Measurements from ENCODE around the gene NEURL1. TPM values are rescaled to one million over a fixed set of nuclear protein-coding genes. Genes with fewer than 3 reads are reported as not detected.

The NEURL1 gene
- total RNA-seq, 1 donor from 2014 or later, result 2.5 TPM

GRCh38 chr10:103614306-103615158, 121.0 kb downstream of the NEURL1 start:
- H3K27me3 Mint-ChIP-seq (ENCODE audit: unreplicated experiment), result no peaks in the 10 kb centered on the region
- no peak for DNase-seq (ENCODE audit: extremely low spot score, unreplicated experiment)
- no peak for TF ChIP-seq CTCF (IDR thresholded peaks at IDR 0.05)
- H3K4me1 Mint-ChIP-seq (ENCODE audit: unreplicated experiment), result peaks cover 2% of the 10 kb centered on the region
- H3K27ac Mint-ChIP-seq (ENCODE audit: unreplicated experiment), result no peak overlapping the region
- H3K36me3 Mint-ChIP-seq (ENCODE audit: unreplicated experiment), result peaks cover 27% of the 10 kb centered on the region
- no peak overlapping the region for H3K4me3 Mint-ChIP-seq (ENCODE audit: unreplicated experiment)
- no peaks in the 10 kb centered on the region for H3K9me3 Mint-ChIP-seq (ENCODE audit: unreplicated experiment)

GRCh38 chr10:103616705-103617601, 123.4 kb downstream of the NEURL1 start:
- Mint-ChIP-seq H3K27ac (ENCODE audit: unreplicated experiment) (no peak overlapping the region), H3K9me3 (ENCODE audit: unreplicated experiment) (no peaks in the 10 kb centered on the region), H3K36me3 (ENCODE audit: unreplicated experiment) (peaks cover 16% of the 10 kb centered on the region), H3K4me1 (ENCODE audit: unreplicated experiment) (peaks cover 2% of the 10 kb centered on the region), H3K27me3 (ENCODE audit: unreplicated experiment) (no peaks in the 10 kb centered on the region), H3K4me3 (ENCODE audit: unreplicated experiment) (no peak overlapping the region)
- DNase-seq (ENCODE audit: extremely low spot score, unreplicated experiment), result no peak
- TF ChIP-seq CTCF (IDR thresholded peaks at IDR 0.05), result no peak

GRCh38 chr10:103617602-103618385, 124.3 kb downstream of the NEURL1 start:
- TF ChIP-seq CTCF (IDR thresholded peaks at IDR 0.05), result no peak
- H3K9me3 Mint-ChIP-seq (ENCODE audit: unreplicated experiment), result no peaks in the 10 kb centered on the region
- no peaks in the 10 kb centered on the region for H3K4me1 Mint-ChIP-seq (ENCODE audit: unreplicated experiment)
- H3K36me3 Mint-ChIP-seq (ENCODE audit: unreplicated experiment), result peaks cover 14% of the 10 kb centered on the region
- H3K27ac Mint-ChIP-seq (ENCODE audit: unreplicated experiment), result no peak overlapping the region
- no peaks in the 10 kb centered on the region for H3K27me3 Mint-ChIP-seq (ENCODE audit: unreplicated experiment)
- DNase-seq (ENCODE audit: extremely low spot score, unreplicated experiment), result no peak
- H3K4me3 Mint-ChIP-seq (ENCODE audit: unreplicated experiment), result no peak overlapping the region

- TF ChIP-seq CTCF (IDR thresholded peaks at IDR 0.05), result no peak
- Mint-ChIP-seq H3K4me3 (ENCODE audit: unreplicated experiment) (no peak overlapping the region), H3K36me3 (ENCODE audit: unreplicated experiment) (peaks cover 11% of the 10 kb centered on the region), H3K27me3 (ENCODE audit: unreplicated experiment) (no peaks in the 10 kb centered on the region), H3K4me1 (ENCODE audit: unreplicated experiment) (no peaks in the 10 kb centered on the region), H3K9me3 (ENCODE audit: unreplicated experiment) (no peaks in the 10 kb centered on the region), H3K27ac (ENCODE audit: unreplicated experiment) (no peak overlapping the region)
- DNase-seq (ENCODE audit: extremely low spot score, unreplicated experiment), result no peak
Observed at GRCh38 chr10:103618575-103619423, 125.3 kb downstream of the NEURL1 start.

Data from osteocyte (in vitro differentiated cells).